ENCODE measurements around the gene PLEKHD1.

The PLEKHD1 gene

DNA sequence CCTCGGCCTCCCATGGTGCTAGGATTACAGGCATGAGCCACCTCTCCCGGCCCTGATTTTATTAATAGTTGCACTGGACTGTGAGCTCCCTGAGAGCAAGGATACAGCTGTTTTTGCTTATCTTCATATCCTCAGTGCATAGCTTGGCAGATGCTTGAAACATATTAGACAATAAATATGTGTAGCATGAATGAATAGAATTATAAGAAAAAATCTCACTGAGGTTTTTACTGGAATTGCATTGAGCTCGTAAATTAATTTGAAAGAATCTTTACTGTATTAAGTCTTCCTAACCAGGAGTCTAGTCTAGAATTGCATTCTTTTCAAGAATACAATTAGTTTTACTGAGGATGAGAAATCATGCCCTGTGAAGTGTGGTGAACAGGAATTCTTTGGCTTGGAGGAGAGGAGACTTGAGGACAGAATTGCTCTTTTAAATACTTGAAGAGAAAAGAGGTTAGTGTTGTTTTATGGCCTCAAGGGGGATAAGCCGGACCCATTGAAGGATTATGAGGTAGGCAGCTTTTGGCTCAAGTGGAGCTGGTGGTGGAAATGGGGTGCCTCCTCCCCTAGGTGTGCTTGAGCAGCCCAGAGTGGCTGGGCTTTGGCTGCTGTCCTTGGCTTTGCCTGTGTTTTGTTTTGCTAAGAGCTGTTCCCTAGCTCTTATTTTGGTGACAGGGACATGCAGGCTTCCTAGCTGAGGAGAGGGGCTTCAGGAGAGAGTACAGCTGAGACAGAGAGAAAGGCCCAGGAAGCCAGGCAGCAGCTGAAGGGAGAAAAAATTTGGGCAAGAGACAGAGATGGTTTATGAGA is 34.0 kb downstream of the PLEKHD1 start:
- DNase-seq, result no peak
- TF ChIP-seq POLR2A (IDR thresholded peaks at IDR 0.05; ENCODE audit: low read length), result no peak
- no peak for TF ChIP-seq GATA1 (IDR thresholded peaks at IDR 0.05; ENCODE audit: low read depth, low read length)

DNA sequence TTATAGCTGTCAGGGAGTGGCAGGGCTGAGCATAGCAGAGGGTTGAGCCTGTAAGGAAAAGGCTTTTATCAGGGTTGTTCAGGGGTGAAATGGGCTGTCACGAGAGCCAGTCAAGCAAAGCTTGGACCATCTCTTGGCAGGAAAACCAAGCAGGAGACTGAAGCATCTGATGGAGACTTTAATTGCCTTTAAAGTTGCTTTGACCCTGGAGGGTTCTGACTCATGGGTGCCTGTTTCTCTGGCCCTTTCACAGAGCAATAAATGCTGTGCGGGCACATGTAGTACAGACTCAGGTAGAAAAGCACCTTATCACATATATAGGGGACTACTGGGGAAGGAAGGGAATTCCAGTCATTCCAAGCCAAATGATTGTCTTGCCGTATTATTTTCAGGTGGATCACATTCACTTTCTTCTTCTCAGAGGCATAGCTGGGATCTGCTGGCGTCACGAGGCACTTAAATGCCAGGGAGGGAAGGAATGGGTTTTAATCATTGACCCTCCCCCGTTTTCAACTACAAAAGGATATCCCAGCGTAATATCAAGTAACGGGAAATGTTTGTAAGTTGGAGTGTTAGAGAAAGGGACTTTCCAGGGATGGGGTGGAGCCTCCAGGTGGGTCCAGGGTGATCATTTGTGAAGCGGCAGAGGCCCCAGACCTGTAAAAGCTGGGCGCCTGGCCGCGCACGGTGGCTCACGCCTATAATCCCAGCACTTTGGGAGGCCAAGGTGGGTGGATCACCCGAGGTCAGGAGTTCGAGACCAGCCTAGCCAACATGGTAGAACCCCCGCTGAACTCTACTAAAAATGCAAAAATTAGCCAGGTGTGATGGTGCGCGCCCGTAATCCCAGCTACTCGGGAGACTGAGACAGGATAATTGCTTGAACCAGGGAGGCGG is 34.9 kb downstream of the PLEKHD1 start:
- DNase-seq, result no peak
- TF ChIP-seq GATA1 (IDR thresholded peaks at IDR 0.05; ENCODE audit: low read depth, low read length) (no peak), POLR2A (IDR thresholded peaks at IDR 0.05; ENCODE audit: low read length) (no peak)

DNA sequence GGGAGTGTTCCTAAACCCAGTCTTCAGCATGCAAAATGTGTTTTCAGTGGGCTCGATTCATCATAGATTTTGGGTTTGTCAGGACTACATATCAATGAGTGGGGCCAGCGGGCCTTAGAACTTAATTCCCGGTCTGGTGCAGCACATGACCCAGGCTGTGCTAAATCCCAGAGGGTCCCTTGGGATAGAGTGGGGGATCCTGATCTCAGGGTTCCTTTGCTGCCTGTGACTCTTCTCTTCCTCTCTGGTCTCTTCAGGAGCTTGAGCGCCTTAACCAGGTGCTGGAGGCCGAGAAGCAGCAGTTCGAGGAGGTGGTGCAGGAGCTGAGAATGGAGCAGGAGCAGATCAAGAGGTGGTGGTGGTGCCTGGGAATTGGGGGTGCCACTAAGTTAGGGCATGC is 37.5 kb downstream of the PLEKHD1 start:
- TF ChIP-seq GATA1 (IDR thresholded peaks at IDR 0.05; ENCODE audit: low read depth, low read length), result no peak
- DNase-seq, result no peak

DNA sequence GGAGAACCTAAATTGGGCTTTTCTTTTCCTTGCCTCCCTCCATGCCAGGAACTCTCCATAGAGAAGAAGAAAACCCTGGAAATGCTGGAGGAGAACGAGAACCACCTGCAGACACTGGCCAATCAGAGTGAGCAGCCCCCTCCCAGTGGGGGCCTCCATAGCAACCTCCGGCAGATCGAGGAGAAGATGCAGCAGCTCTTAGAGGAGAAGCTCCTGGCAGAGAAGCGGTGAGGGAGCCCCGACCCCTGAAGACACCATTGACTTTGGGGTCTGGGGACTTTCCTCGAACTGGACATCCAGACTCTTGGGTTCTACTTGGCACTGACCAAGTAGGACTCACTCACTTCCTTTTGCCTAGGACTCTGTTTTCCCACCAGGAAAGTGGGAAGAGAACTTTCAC is 41.4 kb downstream of the PLEKHD1 start:
- no peak for TF ChIP-seq GATA1 (IDR thresholded peaks at IDR 0.05; ENCODE audit: low read depth, low read length)
- no peak for TF ChIP-seq POLR2A (IDR thresholded peaks at IDR 0.05; ENCODE audit: low read length)
- no peak for DNase-seq

DNA sequence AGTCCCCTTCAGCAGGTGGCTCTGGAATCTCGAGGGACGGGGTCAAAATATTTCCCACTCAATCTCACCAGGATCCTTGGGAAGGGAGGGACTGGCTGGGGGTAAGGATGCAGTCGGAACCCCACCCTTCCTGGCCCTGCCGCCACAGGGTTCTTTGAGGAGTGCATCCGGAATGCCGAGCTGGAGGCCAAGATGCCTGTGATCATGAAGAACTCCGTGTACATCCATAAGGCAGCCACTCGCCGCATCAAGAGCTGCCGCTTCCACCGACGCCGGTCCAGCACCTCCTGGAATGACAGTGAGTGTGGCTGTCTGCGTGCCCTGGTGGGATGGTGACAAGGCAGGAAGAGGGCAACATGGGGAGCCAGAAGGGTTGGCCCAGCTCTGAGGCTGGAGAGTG is 43.1 kb downstream of the PLEKHD1 start:
- no peak for DNase-seq
- TF ChIP-seq POLR2A (IDR thresholded peaks at IDR 0.05; ENCODE audit: low read length), result no peak
- no peak for TF ChIP-seq GATA1 (IDR thresholded peaks at IDR 0.05; ENCODE audit: low read depth, low read length)

DNA sequence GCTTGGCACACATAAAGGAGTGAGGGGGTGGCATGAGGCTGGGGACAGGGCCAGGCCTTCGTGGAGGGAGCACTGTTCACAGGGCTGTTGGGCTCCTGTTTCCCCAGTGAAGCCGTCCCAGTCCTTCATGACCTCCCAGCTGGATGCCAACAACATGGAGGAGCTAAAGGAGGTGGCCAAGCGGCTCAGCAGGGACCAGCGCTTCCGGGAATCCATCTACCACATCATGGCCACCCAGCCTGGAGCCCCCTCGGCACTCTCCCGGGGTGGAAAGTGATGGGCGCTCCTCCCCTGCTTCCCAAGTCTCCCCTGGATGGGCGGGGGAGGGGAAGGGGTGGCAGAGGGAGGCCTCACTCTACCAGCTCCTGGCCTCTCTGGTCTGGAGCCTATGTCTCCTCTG is 43.6 kb downstream of the PLEKHD1 start:
- TF ChIP-seq POLR2A (IDR thresholded peaks at IDR 0.05; ENCODE audit: low read length), result no peak
- no peak for TF ChIP-seq GATA1 (IDR thresholded peaks at IDR 0.05; ENCODE audit: low read depth, low read length)
- DNase-seq, result no peak

DNA sequence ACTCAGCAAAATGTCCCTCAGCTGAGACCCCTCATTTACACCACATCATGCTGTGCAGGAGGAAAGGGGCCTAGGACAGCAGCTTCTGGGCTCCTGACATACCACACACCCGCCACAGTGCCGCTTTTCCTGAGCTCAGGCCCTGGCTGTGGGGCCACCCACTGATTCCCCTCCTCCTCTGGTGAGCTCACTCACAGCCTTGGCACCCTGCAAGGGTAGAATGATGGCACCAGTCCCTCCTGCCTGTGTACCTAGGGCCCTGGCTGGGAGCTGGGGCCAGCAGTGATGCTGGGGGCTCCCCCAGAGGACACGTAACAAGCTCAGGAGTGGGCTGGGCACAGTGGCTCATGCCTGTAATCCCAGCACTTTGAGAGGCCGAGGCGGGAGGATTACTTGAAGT is 44.4 kb downstream of the PLEKHD1 start:
- DNase-seq, result no peak
- TF ChIP-seq POLR2A (IDR thresholded peaks at IDR 0.05; ENCODE audit: low read length) (no peak), GATA1 (IDR thresholded peaks at IDR 0.05; ENCODE audit: low read depth, low read length) (no peak)

DNA sequence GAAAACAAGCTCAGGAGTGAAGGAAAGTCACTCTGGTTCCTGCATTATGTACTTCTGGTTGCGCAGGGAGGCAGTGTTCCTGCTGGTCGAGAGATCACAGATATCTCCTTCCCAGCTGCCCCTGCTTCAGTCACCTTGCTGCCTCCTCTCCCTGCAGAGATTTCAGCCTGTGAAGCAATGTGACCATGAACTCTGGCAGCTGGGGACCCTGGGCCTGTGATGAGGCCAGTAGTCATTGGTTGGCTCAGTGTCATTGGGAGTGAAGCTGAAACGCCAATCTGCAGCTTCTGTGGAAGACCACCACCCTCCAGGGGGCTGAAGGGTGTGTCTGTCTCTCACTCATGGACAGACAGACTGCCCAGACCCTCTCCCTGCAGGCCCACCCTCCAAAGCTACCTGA is 45.0 kb downstream of the PLEKHD1 start:
- DNase-seq, result no peak
- no peak for TF ChIP-seq POLR2A (IDR thresholded peaks at IDR 0.05; ENCODE audit: low read length)
- TF ChIP-seq GATA1 (IDR thresholded peaks at IDR 0.05; ENCODE audit: low read depth, low read length), result no peak

DNA sequence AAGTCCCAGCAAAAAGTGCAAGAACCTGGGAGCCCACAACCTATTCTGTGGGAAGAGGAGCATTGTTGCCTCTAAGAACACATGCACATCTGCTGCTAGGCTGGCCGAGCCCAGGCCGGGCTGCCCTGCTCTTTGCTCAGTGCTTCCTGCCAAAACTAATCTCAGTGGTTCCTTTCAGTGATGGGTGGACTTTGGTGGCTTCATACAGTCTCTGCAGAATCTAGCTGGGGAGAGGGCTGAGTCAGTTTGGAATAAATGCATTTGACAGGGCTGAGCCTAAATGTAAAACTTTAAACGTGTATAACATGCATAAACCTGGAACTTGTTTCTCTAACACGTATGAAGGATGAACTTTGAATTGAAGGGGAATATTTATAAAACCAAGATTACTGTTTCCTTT is 45.6 kb downstream of the PLEKHD1 start:
- TF ChIP-seq GATA1 (IDR thresholded peaks at IDR 0.05; ENCODE audit: low read depth, low read length) (no peak), POLR2A (IDR thresholded peaks at IDR 0.05; ENCODE audit: low read length) (no peak)
- no peak for DNase-seq

DNA sequence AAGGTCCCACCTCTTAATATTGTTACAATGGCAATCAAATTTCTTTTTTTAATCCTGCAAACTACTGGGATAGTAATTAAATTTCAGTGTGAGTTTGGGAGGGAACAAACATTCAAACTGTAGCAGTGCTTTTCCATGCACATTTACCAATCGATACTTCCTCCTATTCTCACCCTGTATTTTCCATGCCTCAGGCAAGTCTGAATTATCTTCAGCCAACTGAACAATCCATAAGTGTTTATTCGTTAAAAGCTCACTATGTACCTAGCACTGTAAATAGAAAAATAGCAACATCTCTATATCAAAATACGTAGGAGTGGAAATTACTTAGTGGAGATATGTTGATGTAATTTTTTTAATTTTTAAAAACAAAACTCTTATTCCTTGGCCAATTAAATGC is 46.6 kb downstream of the PLEKHD1 start:
- TF ChIP-seq POLR2A (IDR thresholded peaks at IDR 0.05; ENCODE audit: low read length), result no peak
- no peak for TF ChIP-seq GATA1 (IDR thresholded peaks at IDR 0.05; ENCODE audit: low read depth, low read length)
- no peak for DNase-seq

DNA sequence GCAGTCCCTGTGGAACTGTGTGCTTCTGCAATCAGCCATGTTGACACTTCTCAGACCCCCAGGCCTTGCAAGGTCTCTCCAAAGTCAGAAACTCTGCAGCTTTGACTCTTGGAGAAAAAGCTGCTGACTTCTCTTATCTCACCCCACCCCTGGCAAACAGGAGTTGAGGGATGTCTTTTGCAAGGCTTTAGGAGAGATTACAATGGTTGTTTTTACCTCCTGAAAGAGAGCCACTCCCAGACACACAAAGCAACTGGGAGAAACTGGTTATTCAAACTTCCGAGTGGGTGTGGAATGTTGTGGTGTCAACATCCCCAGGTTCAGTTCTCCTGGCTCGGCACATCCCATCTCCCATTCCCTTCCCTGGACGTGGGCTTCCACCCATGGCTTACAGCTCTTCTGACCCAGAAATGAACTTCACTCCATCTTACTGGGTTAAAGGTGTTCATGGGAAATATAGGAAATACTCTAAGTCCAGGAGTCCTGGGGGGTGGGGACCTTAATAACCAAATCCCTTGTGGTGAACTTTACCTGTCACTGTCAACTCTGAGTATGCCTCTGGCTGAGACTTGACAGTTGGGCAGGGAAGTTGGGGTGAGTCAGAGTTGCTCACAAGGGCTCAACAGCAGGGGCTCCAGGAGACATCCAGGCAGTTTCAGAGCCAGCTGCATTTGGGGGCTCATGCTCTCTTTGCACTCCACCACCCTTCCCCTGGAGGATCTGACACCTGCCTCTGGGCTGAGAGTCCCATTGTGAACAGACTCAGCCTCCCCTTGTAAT is 48.2 kb downstream of the PLEKHD1 start:
- DNase-seq, result no peak
- no peak for TF ChIP-seq GATA1 (IDR thresholded peaks at IDR 0.05; ENCODE audit: low read depth, low read length)
- no peak for TF ChIP-seq POLR2A (IDR thresholded peaks at IDR 0.05; ENCODE audit: low read length)

DNA sequence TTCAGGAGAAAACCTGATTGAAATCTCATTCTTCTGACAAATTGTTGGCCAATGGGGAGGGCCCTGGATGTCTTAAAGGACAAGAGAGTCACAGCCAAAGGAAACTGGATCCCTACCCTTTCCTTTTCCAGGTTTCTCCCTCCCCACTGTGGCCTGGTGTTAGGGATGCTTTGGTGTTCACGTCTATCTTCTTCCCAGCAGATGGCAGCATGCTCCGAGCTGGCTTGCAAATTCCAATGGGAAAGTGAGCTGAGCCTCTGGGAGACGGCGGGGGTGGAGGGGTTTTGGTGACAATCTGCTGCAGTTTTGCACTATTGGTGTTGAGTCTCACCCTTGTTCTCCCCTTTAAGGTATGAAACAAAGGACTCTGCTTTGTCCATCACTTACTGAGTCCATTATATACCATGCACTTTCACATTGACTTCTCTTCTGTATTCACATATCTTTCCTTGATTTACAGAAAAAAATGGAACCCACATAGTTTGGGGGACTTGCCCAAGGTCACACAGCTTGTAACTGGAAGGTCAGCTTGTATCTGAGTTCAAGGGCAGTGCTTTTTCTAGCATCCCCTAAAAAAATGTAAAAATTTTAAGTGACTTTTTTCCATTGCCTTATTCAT is 50.8 kb downstream of the PLEKHD1 start:
- peak in 1 of 2 experiments; percentile 17 for DNase-seq

DNA sequence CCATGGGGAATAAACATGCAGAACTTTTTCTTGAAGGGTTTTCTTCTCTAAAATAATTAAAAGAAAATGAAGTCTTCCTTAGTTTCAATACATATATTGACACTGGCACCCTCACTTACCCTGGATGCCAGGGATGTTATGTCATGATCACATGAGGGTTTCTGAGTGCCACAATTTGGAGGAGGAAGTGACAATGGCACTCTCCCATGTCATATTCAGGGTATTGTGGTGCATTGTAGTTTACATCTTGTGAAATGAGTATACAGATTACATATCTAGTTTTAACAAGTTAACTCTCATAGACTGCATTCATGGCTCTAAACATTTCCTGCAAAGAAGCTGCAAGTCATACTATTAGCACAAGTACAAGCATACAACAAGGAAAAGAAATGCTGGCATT is 52.4 kb downstream of the PLEKHD1 start:
- DNase-seq, result no peak
- TF ChIP-seq POLR2A (IDR thresholded peaks at IDR 0.05; ENCODE audit: low read length), result no peak
- TF ChIP-seq GATA1 (IDR thresholded peaks at IDR 0.05; ENCODE audit: low read depth, low read length), result no peak

More for the DNA sequence above, 50.8 kb downstream of the PLEKHD1 start:
- TF ChIP-seq GATA1 (IDR thresholded peaks at IDR 0.05; ENCODE audit: low read depth, low read length) (no peak), POLR2A (IDR thresholded peaks at IDR 0.05; ENCODE audit: low read length) (no peak)

All from erythroblast (primary cell).